ENCODE results near the gene PJA2.

DNA sequence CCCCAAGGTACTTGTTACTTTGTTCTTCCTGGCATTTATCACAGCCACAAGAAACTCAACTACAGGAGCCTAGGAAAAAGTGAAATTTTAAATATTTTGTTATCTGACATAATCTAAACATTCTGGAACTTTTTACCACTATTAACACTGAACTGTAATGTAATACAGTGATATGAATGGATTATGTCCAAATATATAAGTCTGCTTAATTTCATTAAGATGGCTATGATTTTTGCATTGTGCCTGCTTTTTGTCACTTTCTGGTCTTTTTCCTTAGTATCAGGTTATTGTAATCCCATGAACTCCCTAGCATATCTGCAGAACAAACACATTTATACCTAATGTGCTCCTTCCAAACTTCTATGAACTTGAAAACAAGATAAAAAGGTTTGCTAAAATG, 35.8 kb downstream of the PJA2 start:
- TF ChIP-seq, protein P1, sequence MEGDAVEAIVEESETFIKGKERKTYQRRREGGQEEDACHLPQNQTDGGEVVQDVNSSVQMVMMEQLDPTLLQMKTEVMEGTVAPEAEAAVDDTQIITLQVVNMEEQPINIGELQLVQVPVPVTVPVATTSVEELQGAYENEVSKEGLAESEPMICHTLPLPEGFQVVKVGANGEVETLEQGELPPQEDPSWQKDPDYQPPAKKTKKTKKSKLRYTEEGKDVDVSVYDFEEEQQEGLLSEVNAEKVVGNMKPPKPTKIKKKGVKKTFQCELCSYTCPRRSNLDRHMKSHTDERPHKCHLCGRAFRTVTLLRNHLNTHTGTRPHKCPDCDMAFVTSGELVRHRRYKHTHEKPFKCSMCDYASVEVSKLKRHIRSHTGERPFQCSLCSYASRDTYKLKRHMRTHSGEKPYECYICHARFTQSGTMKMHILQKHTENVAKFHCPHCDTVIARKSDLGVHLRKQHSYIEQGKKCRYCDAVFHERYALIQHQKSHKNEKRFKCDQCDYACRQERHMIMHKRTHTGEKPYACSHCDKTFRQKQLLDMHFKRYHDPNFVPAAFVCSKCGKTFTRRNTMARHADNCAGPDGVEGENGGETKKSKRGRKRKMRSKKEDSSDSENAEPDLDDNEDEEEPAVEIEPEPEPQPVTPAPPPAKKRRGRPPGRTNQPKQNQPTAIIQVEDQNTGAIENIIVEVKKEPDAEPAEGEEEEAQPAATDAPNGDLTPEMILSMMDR (IDR thresholded peaks at IDR 0.05): no peak
- TF ChIP-seq ZFX (IDR thresholded peaks at IDR 0.05; ENCODE audit: borderline replicate concordance): no peak
